HG03520 (cell line): ENCODE measurements around the gene PDCD1LG2.
"Not testable (repeated sequence)": the region's sequence is repeated elsewhere in the genome, so short reads cannot be mapped to it uniquely, and the experiment has no call there.

Source experiments
- ATAC-seq: cut with Tn5 transposase; IDR thresholded peaks from one replicate; pipeline ENCODE4 v1.9.1; 2021; ENCODE audit warnings: mild to moderate bottlenecking, moderate library complexity; ENCODE audit not compliant: unreplicated experiment

The PDCD1LG2 gene

DNA sequence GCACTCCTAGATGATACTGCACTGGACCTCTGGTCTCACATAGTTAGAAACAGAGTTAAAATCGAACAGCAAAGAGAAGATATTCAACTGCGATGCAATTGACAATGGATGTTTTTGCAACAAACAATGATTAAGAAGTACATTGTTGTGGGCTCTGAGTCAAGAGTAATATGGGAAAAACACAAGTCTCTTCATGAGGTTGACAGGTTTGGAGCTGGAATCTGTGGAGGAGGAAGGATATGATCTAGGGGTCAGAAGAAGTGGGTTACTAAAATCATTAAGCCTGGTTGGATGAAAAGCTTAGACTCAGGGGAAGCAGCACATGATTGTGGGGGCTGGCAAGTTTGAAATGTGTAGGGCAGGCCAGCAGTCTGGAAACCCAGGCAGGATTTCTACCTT lies 53.1 kb downstream of the PDCD1LG2 start:
- no peak for ATAC-seq

- no peak for ATAC-seq
Observed at GRCh38 chr9:5563886-5564285, 53.6 kb downstream of the PDCD1LG2 start.

DNA sequence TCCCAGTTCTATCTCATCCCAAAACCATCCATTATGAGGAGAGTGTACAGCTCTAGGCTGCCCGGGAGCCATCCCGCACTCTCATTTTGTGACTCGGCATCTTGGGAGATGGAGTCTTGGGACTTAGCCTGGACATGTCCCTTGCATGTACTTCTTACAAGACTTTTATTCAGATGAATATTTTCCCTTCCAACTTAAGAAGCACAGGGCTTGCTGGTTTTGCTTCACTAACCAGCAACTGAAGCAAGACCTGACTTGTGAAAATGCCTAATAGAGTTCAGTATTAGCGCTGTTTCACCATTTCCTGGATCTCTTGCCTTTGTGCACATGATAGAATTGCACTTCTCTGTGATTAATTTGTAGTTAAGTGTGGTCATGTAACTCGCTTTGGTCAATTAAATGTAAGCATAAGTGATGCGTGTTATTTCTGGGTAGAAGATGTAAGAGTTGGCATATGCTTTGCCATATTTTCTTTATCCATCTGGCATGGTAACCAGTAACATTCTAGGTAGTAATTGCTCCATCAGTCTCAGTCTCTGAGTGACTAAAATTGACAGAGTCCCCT lies 55.8 kb downstream of the PDCD1LG2 start:
- peak; percentile 71 for ATAC-seq

DNA sequence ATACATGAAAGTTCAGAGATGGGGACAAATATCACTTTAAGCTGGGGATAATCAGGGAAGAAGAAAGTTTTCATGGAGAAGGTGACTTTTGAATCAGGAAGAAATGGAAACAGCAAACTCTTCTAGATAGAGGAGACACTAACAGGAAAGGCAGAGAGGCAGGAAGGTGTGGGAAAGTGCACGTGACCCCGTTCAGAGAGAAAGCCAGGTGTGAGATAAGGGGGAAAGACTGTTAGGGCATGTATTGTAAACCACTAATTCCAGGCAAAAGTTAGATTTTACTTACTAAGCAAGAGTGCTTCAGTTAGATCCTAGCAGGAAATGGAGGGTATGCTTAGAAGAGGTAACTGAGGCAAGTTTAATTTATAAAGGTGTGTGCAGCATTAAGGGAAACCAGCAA lies 58.5 kb downstream of the PDCD1LG2 start:
- no peak for ATAC-seq

DNA sequence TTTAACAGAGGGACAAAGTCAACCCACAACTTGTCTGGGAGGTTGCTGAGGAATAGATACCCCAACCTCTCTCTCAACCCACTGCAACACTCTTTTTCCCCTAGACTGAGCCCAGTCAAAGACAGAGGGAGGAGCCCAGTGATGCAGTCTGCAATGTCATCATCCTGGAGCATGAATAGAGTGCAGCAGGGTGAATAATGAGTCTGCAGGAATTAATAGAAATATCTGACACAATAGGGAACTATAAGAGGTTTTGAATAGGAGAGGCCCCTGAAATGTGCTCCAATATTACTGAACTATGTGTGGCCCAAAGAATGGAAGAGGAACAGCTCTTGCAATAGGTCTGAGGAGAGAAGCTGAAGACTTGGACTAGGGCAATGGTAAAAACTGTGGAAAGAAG lies 59.1 kb downstream of the PDCD1LG2 start:
- ATAC-seq = no peak

GRCh38 chr9:5569891-5570290 lies 59.6 kb downstream of the PDCD1LG2 start:
- ATAC-seq = no peak

DNA sequence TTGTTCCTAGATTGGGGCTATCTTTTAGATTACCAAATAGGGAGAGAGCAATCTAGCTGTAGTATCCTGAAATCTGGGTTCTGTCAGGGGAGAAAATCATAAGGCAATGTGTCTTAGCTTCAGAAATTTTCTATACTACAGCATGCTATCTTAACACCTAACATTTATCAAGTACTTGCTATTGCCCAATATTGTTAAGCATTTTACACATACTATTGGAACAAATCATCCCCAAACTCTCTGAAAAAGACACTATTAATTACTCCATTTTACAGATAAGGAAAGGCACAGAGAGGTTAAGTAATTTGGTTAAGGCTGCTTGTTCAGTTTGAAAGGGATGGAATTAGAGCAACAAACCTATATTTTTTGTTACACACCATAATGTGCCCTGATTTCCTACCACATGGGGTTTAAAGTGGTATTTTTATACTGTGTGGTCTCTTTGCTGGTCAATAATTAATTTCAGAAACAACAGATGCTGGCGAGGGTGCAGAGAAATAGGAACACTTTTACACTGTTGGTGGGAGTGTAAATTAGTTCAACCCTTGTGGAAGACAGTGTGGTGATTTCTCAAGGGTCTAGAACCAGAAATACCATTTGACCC lies 61.4 kb downstream of the PDCD1LG2 start:
- no peak for ATAC-seq

GRCh38 chr9:5574097-5574496 lies 63.8 kb downstream of the PDCD1LG2 start:
- ATAC-seq = no peak

- no peak for ATAC-seq
Observed at GRCh38 chr9:5575000-5575399, 64.7 kb downstream of the PDCD1LG2 start.

DNA sequence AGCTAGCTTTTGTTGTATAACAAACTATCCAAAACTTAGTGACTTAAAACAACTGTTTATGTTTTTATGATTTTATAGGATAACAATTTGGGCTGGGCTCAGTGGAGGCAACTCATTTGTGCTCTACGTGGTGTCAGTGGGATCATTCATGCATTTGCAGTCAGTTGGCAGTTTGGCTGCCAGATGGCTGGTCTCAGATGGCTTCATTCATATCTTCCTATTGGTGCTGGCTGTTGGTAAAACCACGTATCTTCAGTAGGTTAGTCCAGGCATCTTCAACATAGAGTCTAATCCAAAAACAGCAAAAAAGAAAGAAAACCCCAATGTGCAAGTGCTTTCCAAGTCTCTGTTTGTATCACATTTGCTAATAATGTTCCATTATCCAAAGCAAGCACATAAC lies 66.9 kb downstream of the PDCD1LG2 start:
- ATAC-seq = no peak

DNA sequence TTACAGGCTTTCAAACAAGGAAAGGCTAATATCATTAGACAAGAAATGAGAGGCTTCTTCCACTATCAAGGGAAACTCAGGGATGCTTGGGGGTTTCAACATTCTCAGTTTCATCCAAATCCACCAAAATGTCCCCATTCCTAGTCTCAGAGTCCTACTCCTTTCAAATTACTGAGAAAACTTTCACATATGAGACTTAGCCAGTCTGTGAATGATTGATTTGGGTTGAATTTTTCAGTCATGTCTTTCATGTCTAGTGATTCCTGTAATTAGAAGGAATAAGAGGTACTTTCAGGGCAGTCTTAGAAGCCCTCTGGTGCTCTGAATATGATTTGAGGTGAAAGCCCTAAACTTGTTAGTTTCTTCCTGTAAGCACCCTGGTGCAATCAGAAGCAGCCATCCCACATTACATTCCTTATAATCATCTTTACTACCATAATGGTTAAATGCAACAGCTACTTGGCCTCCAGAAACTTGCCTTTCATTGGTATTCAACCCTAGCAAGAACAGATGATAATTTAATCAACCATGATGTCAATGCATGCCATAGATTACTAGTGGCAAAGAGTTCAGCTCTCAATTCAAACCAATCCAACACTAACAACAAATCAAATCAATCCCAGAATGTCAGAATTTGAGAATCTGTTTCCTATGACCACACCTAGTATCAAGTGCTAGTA lies 67.8 kb downstream of the PDCD1LG2 start:
- no peak for ATAC-seq

DNA sequence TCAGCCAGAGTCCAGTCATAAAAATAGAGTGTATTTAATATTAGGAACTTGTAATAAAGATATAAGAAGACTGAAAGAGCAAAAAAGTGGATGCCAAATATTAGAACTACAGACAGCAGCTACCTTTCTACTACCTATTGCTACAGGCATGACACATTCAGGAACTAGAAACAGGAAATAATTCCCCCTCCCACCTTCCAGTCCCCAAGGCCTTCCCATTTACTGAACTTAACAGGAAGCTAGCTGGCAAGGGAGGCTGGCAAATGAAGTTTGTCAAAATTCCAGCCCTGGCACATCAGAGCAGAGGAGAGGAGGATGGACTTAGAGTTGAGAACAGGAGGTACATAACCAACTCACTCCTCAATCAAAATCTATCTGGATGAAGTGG lies 68.4 kb downstream of the PDCD1LG2 start:
- no peak for ATAC-seq

DNA sequence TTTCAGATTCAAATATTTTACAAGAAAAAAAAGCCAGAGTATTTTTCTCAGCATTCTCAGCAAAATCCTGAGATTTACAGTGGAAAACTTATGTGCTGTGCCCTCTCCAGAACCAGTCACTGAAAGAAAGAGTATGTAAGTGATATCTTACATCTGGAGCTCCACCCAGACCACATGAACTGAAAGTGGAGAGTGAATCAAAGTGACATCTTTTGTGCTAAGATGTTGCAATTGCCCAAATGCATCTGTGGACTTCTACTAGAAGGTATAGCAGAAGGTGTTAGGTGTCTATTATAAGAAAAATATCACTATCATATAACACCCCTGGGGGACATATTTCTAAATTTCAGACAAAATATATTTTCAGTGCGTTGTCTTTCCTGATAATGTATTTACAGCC lies 69.5 kb downstream of the PDCD1LG2 start:
- ATAC-seq = no peak

DNA sequence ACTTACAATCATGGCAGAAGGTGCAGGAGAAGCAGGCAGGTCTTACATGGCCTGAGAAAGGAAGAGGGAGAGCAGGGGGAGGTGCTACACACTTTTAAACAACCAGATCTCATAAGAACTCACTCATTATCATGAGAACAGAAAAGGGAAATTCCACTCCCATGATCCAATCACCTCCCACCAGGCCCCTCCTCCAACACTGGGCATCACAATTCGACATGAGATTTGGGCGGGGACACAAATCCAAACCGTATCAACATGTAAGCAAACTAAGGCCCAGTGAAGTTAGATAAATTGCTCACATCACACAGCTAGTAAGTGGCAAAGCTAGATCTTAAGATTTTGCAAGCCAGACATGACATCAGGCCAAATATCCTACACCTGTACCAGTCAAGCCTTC lies 70.3 kb downstream of the PDCD1LG2 start:
- ATAC-seq = no peak

DNA sequence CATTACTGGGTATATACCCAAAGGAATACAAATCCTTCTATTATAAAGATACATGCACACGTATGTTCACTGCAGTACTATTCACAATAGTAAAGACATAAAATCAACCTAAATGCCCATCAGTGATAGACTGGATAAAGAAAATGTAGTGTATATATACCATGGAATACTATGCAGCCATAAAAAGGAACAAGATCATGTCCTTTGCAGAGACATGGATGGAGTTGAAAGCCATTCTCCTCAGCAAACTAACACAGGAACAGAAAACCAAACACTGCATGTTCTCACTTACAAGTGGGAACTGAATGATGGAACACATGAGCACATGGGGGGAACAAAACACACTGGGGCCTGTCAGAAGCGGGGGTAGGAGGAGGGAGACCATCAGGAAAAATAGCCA lies 71.4 kb downstream of the PDCD1LG2 start:
- ATAC-seq = not testable (repeated sequence)

GRCh38 chr9:5582835-5583195 lies 72.5 kb downstream of the PDCD1LG2 start:
- peak; percentile 43 for ATAC-seq

- peak; percentile 36 for ATAC-seq
Observed at GRCh38 chr9:5586391-5586802, 76.1 kb downstream of the PDCD1LG2 start.

DNA sequence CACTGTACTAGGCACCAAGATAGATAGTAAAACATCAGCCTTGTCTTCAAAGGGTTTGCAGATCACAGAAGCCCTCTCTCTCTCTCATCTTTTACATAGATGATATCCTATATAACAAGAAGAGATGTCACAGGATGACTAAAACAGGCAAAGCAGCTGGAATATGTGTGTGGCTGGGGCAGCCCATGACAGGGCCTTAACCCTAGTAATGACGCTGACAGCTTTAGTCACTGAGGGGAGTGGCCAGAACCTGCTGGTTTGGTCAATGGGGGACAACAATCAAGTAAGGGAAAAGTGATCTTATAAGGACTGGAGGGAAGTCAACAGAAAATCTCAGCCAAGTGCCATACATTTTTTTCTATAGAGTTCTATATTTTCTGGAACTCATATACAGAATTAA lies 76.7 kb downstream of the PDCD1LG2 start:
- ATAC-seq = no peak

- ATAC-seq = no peak
Observed at GRCh38 chr9:5592231-5592630, 81.9 kb downstream of the PDCD1LG2 start.

GRCh38 chr9:5592904-5593303 lies 82.6 kb downstream of the PDCD1LG2 start:
- no peak for ATAC-seq

DNA sequence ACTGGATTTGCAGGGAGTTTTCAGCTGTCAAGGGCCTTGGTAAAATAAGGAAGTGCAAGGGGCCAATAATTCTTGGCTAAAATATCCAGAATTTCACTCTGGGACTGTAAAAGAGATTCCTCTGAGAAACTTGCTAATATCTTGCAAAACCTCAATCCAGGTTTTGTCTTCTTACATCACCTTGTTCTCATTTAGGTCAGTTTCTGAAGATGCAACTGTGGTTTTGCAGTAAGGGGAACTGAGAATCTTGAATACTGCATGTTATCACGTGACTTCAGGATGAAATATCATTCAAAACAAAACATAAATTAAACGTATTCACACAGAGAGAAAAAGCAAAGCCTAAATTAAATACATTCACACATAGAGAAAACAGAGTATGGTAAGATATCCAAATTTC lies 83.6 kb downstream of the PDCD1LG2 start:
- no peak for ATAC-seq

DNA sequence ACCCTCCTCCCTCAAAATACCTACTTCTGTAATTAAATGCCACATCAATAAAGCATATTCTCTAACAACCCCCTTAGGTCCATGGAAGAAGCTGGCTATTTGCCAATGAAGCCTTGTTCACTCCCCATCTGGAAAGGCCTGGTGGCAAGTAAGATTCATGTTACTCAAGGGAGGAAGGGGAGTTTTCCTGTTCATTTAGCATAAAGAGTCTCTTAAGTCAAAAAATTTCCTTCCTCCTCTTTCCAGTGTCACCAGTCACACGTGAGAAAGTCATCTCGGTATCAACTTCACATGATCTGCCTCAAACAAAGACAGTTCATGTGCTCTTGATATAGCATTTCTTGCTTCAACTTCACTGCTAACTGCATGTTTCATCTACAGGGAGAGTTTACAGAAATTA lies 85.8 kb downstream of the PDCD1LG2 start:
- no peak for ATAC-seq
